ENCODE results near the gene ALDH3B1. TPM values are rescaled to one million over a fixed set of nuclear protein-coding genes. Genes with fewer than 3 reads are reported as not detected.

ALDH3B1 gene
- total RNA-seq, 1 donor from 2014 or later, result 2.5 TPM

DNA sequence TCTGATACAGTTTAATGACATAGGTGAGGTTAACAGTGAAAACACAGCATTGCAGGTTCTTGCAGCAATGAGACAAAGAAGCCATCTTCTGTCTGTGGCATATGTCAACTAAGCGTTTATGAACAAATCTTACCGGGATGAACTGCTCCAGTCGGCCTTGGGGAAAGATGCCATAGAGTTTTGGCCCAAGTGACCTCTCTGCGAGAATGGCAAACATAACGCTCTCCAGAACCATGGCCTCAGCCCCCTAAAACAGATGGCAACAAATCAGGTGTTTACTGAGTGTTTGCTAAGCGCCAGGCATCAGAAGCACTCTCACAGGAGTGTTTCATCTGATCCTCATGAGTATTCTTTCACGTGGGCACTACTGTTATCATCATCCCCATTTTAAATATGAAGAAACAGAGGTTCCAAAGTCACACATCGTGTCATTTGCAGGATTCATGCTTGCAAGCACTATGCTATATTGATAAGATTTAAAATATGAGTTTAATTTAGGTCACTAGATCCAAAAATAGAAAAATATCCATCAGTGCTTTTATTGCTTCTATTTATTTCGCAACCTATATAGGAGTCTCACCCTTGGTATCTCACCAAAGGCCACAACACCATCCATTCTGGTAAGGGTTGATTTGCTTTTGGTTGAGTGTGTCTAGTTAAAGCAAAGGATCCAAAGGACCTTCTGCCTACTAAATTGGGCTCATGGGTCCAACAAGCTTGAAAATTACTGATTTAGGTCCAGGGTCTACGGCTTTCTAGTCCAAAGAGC, 64.6 kb downstream of the ALDH3B1 start:
- ATAC-seq, result no peak

GRCh38 chr11:68076371-68077042, 66.4 kb downstream of the ALDH3B1 start:
- ATAC-seq, result no peak

GRCh38 chr11:68077617-68078582, 67.8 kb downstream of the ALDH3B1 start:
- ATAC-seq, result no peak

Other genes starting within 250 kb of the ALDH3B1 start
- 15.7 TPM for gene UNC93B1, start 6.2 kb upstream of the ALDH3B1 start, total RNA-seq
- gene NDUFS8, start 20.4 kb downstream of the ALDH3B1 start, total RNA-seq, result 128 TPM
- 36.2 TPM for gene TCIRG1, start 28.7 kb downstream of the ALDH3B1 start, total RNA-seq
- gene CHKA, start 111.1 kb downstream of the ALDH3B1 start, total RNA-seq, result 2.3 TPM
- 23.7 TPM for gene KMT5B, start 203.0 kb downstream of the ALDH3B1 start, total RNA-seq